PC-3 (cell line): Measurements from ENCODE around the gene KLHL30. TPM values are rescaled to one million over a fixed set of nuclear protein-coding genes. Genes with fewer than 3 reads are reported as not detected.
A peak's percentile ranks its signal among the peaks of the same experiment; 100 is the strongest.

Experiments used
- ATAC-seq: fragments of 200-7000 bp; cut with Tn5 transposase; 2 replicates; pipeline ENCODE4 v1.9.1; 2020; ENCODE audit warnings: mild to moderate bottlenecking, moderate library complexity
- BruUV-seq: library from RNA; stranded (reverse); fragments of 400-500 nt; replicated peaks from 2 replicates; lab custom pipeline; 2021; lab: Mats Ljungman, UMichigan
- CTCF ChIA-PET: fragments of 300-600 bp; sonication (Branson Sonifier 250); formaldehyde crosslinking; loops from one replicate; lab custom pipeline; 2022; ENCODE audit warnings: antibody characterized with exemption; lab: Charles Lee
- POLR2A ChIA-PET: fragments of 300-600 bp; sonication (Branson Sonifier 250); formaldehyde crosslinking; loops from one replicate; lab custom pipeline; 2022; ENCODE audit warnings: antibody characterized with exemption; ENCODE audit not compliant: unreplicated experiment; lab: Charles Lee
- DNase-seq: peaks from one replicate; pipeline ENCODE4 v3.0.0-alpha.2; 2015
- H2AFZ ChIP-seq: fragments of 300-600 bp; sonication (generic); 2 replicates; pipeline ENCODE4 v1.6.0; 2016; ENCODE audit warnings: antibody characterized with exemption, low read length
- H3F3A ChIP-seq: fragments of 300-600 bp; sonication (generic); one replicate; pipeline ENCODE4 v1.6.0; 2017; ENCODE audit warnings: antibody characterized with exemption, low read length, control low read depth, mild to moderate bottlenecking; ENCODE audit not compliant: unreplicated experiment
- H3K27ac ChIP-seq: fragments of 300-600 bp; sonication (generic); 2 replicates; pipeline ENCODE4 v1.5.1; 2016; ENCODE audit warnings: mild to moderate bottlenecking, low read length
- H3K27me3 ChIP-seq: fragments of 300-600 bp; sonication (generic); 2 replicates; pipeline ENCODE4 v1.6.1; 2016; ENCODE audit warnings: low read length, mixed read lengths
- H3K36me3 ChIP-seq: fragments of 300-600 bp; sonication (generic); 2 replicates; pipeline ENCODE4 v1.6.1; 2016; ENCODE audit warnings: low read depth, mixed run types, low read length, mixed read lengths
- H3K4me1 ChIP-seq: fragments of 300-600 bp; sonication (generic); 2 replicates; pipeline ENCODE4 v1.5.1; 2016; ENCODE audit warnings: low read length; ENCODE audit not compliant: insufficient read depth
- H3K4me2 ChIP-seq: fragments of 300-600 bp; sonication (generic); 2 replicates; pipeline ENCODE4 v1.6.0; 2016; ENCODE audit warnings: low read length
- H3K4me3 ChIP-seq: fragments of 300-600 bp; sonication (generic); 2 replicates; pipeline ENCODE4 v1.5.1; 2016; ENCODE audit warnings: mild to moderate bottlenecking, low read length, mixed read lengths
- H3K79me2 ChIP-seq: fragments of 300-600 bp; sonication (generic); 2 replicates; pipeline ENCODE4 v1.6.1; 2017; ENCODE audit warnings: low read length, mixed read lengths
- H3K9ac ChIP-seq: fragments of 300-600 bp; sonication (generic); 2 replicates; pipeline ENCODE4 v1.6.0; 2016; ENCODE audit warnings: mild to moderate bottlenecking, low read length
- H3K9me2 ChIP-seq: fragments of 300-600 bp; sonication (generic); replicated peaks from 2 replicates; pipeline ENCODE4 v1.6.1; 2016; ENCODE audit warnings: mixed run types, low read length, mixed read lengths
- H3K9me3 ChIP-seq: fragments of 300-600 bp; sonication (generic); 2 replicates; pipeline ENCODE4 v1.6.1; 2016; ENCODE audit warnings: low read length, mixed read lengths
- H4K20me1 ChIP-seq: fragments of 300-600 bp; sonication (generic); 2 replicates; pipeline ENCODE4 v1.6.1; 2016; ENCODE audit warnings: low read length, mixed read lengths
- EZH2 ChIP-seq: fragments of 300-600 bp; sonication (generic); IDR thresholded peaks from one replicate; pipeline ENCODE4 v1.6.1; 2017; ENCODE audit warnings: antibody characterized with exemption, mild to moderate bottlenecking, low read length; ENCODE audit not compliant: unreplicated experiment
- intact Hi-C: fragments of 100-400 bp; cut with micrococcal nuclease; formaldehyde crosslinking; loops from 2 replicates; pipeline ENCODE4 v1.9.0; 2023
- total RNA-seq: library from RNA; depleted of rRNA; stranded (reverse); fragments of >200 nt; gene quantifications from 2 replicates; pipeline ENCODE4 v1.2.3, GENCODE V29; 2014
- TF ChIP-seq, protein P1 (sequence below): fragments of 300-600 bp; sonication (generic); conservative IDR thresholded peaks from 2 replicates; pipeline ENCODE4 v1.5.1; 2017; ENCODE audit warnings: antibody characterized with exemption, low read depth, mild to moderate bottlenecking, low read length

Gene KLHL30
- total RNA-seq, 1 experiment from 2014 or later = not detected

DNA sequence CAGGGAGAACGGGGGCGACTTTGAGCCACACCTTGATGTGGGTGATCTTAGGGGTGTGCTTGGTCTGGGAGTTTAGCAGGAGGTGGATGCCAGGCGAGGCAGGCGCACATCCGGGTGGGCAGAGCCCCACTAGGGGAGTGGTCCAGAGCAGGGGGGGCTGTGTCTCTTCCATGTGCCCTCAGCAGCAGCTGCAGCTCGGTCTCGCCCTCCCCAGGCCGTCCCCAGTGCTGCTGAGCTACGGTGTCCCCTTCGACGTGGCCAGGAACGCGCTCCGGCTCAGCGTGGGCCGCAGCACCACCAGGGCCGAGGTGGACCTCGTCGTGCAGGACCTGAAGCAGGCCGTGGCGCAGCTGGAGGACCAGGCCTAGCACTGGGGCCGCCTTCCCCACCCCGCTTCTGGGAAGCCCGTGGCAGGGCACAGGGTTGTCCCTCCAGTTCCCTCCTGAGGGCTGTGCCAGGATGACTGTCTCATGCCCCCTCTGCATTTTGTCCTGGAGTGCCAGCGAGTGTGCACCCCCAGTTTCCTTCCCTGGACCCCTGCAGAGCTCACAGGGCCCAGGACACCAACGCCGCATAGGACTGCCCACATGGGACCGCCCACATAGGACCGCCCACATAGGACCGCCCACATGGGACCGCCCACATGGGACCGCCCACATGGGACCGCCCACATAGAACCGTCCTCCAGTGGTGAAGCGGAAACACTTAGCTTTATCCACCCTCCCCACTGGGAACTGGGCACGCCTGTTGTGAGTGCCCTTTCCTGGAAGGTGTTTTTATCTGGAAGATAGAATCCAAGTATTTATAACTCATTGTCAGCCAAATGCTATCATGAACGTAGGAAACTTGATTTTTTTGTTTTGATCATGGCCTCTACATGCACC, 40.2 kb upstream of the KLHL30 start:
- intact Hi-C loops = loop anchor here (1.0 kb wide), 1 partner anchor 23 kb away; no protein-coding TSS in a partner anchor
- peak overlapping the region; percentile 60 for H3K27ac ChIP-seq
- H3K9me3 ChIP-seq = no peaks in the 10 kb centered on the region
- H3K27me3 ChIP-seq = no peaks in the 10 kb centered on the region
- ChIA-PET CTCF (interaction anchor here (0.5 kb wide), 1 partner anchor 425 kb away, joined by 4 read pairs; no protein-coding TSS in a partner anchor), POLR2A (no interaction called here)
- H3F3A ChIP-seq = no peaks in the 10 kb centered on the region
- H3K4me3 ChIP-seq = no peak overlapping the region
- H3K9me2 ChIP-seq = no peaks in the 10 kb centered on the region
- peak overlapping the region; percentile 44; the same call in 1 of the 2 replicates for H2AFZ ChIP-seq
- H3K36me3 ChIP-seq = no peaks in the 10 kb centered on the region
- DNase-seq (peak; percentile 68), ATAC-seq (peak; percentile 91)
- H3K4me2 ChIP-seq = peak overlapping the region; percentile 55
- TF ChIP-seq, protein P1, sequence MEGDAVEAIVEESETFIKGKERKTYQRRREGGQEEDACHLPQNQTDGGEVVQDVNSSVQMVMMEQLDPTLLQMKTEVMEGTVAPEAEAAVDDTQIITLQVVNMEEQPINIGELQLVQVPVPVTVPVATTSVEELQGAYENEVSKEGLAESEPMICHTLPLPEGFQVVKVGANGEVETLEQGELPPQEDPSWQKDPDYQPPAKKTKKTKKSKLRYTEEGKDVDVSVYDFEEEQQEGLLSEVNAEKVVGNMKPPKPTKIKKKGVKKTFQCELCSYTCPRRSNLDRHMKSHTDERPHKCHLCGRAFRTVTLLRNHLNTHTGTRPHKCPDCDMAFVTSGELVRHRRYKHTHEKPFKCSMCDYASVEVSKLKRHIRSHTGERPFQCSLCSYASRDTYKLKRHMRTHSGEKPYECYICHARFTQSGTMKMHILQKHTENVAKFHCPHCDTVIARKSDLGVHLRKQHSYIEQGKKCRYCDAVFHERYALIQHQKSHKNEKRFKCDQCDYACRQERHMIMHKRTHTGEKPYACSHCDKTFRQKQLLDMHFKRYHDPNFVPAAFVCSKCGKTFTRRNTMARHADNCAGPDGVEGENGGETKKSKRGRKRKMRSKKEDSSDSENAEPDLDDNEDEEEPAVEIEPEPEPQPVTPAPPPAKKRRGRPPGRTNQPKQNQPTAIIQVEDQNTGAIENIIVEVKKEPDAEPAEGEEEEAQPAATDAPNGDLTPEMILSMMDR = no peak
- no peak for TF ChIP-seq EZH2
- H3K9ac ChIP-seq = no peak overlapping the region
- no peaks in the 10 kb centered on the region for H4K20me1 ChIP-seq
- BruUV-seq = no TSS peak
- peaks cover 11% of the 10 kb centered on the region for H3K4me1 ChIP-seq
- H3K79me2 ChIP-seq = no peaks in the 10 kb centered on the region

DNA sequence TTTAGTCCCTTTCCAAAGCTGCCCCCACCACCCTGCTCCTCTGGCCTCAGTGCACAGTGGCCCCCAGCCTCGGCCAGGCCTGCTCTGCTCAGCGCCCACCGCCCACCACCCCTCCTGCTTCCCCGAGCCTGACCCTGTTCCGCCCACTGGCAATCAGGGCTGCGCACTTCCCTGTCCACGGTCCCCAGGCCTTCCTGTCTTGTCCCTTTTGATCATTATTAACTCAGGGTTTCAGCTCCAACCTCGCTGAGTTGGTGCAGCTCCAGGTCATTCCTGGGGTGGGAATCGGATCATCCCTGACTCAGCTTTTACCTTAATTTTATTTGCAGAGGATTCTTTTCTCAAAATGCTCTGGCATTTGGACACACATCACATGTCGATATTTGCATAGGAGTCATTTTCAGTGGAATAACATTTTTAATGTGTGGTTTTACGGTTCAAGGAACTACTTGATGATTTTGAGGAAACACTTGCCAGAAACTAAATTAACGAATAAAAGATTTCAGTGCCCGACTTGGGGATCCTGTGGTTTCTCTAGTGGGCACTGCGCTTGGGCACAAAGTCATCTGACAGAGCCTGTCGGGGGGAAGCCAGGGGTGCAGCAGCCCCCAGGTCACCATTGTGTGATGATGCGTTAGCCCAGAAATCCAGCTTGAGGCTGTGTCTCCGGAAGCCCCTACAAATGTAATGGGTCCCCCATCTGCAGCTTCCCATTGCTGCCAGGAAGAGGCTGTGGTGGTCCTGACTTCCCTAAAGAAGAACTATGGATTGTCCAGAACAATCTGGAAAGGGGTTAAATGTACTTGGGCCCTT, 39.4 kb upstream of the KLHL30 start:
- DNase-seq = peak; percentile 50
- Histone ChIP-seq H3K36me3 (no peaks in the 10 kb centered on the region), H4K20me1 (no peaks in the 10 kb centered on the region), H3K4me1 (peaks cover 11% of the 10 kb centered on the region), H2AFZ (peak overlapping the region; percentile 44; the same call in 1 of the 2 replicates), H3F3A (no peaks in the 10 kb centered on the region), H3K4me2 (peak overlapping the region; percentile 55), H3K9ac (no peak overlapping the region), H3K4me3 (no peak overlapping the region), H3K79me2 (no peaks in the 10 kb centered on the region), H3K9me2 (no peaks in the 10 kb centered on the region), H3K27ac (peak overlapping the region; percentile 60), H3K9me3 (no peaks in the 10 kb centered on the region), H3K27me3 (no peaks in the 10 kb centered on the region)
- peak; percentile 39 for ATAC-seq
- intact Hi-C loops = loop anchor here (1.0 kb wide), 1 partner anchor 24 kb away; no protein-coding TSS in a partner anchor
- ChIA-PET POLR2A (no interaction called here), CTCF (interaction anchor here (0.5 kb wide), 1 partner anchor 425 kb away, joined by 4 read pairs; no protein-coding TSS in a partner anchor)
- no TSS peak for BruUV-seq
- TF ChIP-seq, protein P1 = no peak
